ENCODE results near the gene IFITM5.

- no peak for TF ChIP-seq ARNT (IDR thresholded peaks at IDR 0.05)
- TF ChIP-seq BHLHE40 (IDR thresholded peaks at IDR 0.05; ENCODE audit: borderline replicate concordance) = no peak
- TF ChIP-seq FOXK2 (IDR thresholded peaks at IDR 0.05) = no peak
Measured at GRCh38 chr11:279040-279965, 20.0 kb downstream of the IFITM5 start.

Data from HEK293T (cell line).